GM21423 (cell line): ENCODE data around the gene ZBTB47.

Experiments
- ATAC-seq: cut with Tn5 transposase; IDR thresholded peaks from one replicate; pipeline ENCODE4 v1.9.1; 2021; ENCODE audit warnings: mild to moderate bottlenecking, moderate library complexity; ENCODE audit not compliant: unreplicated experiment

The ZBTB47 gene

DNA sequence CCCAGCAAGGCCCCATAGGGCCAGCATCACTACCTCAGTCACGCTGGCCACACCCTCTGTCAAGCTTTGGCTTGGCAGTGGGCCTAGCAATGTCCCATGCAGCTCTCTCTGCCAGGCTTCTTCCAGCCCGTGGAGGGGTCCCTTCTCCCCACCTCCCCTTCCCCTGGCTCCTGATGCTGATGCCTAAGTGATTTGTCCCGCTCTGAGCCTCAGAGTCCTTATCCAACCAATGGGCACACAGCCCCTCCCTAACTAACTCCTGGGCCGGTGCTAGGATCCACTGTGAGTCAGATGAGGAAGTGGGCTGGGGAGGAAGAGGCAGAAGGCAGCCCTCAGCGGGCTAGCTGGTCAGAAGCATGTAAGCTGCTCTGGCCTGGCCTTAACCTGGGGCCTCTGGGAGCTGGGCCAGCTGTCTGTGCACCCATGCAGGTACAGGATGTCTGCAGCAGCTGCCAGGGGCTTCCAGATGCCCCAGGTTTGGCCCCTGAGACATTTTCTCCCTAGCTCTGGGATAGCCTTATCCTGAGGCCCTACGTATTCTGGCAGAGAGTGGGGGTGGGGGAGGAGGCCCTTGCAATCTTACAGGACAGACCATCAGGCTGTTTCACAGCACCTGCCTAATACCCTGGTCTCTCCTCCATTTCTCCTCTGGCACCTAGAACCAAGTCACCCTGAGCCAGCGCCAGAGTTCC lies 740 bp upstream of the ZBTB47 start:
- peak; percentile 80 for ATAC-seq

DNA sequence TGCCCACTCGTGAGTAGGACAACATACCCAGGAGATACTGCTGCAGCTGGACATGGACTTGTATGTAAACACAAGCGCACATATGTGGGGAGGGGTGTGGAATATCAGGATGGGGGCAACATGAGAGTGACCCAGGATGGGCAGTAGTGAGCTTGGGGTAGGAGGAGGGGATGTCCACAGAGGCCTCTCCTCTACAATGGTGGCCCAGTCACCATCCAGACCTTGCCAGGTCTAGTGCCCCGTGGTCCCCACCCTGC lies 266 bp upstream of the ZBTB47 start:
- no peak for ATAC-seq

DNA sequence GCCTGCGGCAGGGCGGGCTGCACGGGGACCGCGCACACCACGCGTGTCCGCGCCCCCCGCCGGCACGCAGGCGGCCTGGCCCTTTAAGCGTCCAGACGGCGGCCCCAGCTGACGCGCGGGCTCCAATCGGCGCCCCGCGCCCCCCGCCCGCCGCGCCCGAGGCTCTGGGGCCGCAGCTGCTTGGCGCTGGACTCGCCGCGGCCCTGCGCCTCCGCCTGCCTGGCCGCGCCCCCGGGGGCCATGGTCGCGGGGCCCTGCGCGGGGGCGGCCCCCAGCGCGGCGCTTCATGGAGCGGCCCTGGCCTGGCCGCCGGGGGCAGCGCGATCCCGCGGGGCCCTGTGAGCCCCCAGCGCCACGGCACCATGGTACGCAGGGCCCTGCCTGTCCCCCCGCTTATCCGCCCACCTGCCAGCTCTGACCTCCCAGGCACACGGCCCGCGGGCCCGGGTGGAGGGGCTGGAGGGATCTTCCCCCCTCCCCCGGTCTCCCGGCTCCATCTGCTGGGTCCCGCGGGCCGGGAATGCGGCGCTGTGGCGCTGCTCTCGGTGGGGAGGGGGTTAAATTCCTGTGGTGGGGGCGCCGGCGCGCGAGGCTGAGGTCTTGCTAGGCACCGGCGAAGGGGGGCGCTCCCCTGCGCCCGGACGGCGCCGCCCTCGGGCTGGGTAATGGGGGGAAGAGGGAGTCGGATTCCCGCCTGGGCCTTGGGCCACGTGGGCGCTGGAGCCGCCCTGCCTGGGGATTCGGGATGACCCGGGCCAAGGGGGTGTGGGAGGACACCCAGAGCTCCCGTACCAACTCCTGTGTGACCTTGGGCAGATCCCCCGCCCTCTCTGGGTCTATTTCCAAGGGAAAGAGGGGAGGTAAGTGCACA lies 1.1 kb downstream of the ZBTB47 start:
- ATAC-seq: peak; percentile 16

DNA sequence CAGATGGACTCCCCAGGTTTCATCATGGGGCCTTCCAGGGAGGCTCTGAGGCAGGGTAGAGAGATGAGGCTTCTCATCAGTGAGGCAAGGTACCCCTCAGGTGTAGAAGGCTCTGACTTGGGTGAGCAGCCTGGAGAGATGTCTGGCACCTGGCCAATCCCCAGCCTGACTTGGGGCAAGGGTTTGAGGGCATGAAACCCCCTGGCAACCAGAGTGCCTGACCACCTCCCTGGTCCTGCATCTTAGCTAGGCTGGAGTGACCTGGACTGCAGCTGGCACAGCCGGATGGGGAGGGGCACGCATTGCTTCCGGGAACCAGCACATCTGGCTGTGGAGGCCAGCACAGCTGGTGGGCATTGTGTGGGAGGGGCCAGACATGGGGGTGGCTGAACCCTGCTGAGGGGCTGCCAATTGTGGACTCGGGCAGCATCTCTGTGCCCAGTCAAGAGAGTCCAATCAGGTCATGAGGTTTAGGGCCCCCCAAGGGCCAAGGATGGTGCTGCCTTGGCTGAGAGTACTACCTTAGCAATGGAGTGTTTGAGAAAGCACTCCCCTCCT lies 1.9 kb downstream of the ZBTB47 start:
- no peak for ATAC-seq

DNA sequence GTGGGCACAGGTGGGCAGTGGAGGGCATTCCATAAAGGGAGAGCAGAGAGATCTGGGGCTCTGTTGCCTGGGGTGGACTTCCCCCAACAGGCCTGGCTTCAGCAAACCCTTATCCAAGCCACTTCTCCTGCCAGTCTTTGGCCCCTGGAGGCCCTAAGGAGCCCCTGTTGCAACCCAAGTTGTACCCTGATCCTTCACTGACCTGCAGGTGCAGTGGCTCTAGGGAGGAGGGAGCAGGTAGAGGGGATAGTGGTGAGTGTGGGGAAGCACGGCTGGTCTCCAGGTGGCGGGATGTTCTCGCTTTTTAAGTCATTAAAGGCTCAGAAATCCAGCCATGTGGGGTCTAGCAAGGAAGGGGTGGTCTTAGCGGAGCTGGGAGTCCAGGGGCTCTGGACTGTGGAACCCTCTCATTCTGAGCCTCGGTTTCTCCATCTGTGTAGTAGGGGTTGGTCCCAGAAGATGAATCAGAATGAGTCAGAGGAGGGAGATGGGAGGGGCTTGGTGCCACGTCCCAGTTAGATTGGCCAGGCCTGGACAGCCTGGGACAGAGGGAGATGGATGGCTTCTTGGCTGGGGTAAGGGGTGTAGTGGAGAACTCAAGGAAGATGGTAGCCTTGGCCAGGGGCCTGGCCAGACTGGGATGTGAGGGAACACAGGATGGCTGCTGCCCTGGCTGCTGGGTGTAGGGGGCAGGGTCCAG lies 2.6 kb downstream of the ZBTB47 start:
- ATAC-seq: no peak

DNA sequence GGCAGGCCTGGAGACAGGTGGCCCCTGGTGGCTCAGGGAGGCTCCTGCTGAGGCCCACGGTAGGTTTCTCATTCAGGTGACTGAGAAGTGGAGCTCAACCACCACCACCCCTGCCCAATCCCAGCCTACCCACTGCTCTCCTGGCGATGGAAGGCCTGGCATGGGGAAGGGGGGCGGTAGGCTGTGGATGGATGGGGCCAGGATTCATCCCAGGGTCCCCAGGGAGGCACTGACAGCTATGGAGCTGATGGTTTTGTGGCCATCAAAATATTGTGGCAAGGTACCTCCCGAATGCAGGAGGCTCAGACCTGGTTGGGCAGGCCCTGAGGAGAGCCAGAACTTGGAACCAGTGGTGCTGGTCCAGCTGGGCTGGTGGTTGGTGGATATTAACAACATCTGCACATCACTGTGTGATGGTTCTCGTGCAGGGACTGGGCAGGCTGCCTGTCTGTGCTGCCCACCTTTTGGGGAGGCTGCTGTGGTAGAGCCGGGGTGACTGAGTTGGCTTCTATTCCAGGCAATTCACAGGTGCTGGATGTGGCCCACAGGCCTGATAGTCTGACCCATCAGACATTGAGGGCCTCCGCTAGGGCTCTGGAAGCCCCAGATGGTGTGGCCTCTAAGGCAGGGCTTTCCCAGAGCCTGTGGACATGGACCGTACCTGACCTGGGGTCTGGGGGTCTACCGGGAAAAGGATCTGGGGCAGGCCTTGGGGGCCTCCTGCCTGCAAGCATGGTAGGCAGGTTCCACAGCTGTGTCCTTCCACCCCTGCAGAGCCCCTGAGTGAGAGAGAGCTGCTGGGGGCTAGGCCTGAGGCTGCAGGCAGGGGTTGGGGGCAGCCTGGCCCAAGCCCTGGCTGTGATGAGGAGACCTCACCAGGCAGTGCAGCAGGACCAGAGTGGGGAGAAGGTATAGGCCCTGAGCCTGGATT lies 3.4 kb downstream of the ZBTB47 start:
- no peak for ATAC-seq

DNA sequence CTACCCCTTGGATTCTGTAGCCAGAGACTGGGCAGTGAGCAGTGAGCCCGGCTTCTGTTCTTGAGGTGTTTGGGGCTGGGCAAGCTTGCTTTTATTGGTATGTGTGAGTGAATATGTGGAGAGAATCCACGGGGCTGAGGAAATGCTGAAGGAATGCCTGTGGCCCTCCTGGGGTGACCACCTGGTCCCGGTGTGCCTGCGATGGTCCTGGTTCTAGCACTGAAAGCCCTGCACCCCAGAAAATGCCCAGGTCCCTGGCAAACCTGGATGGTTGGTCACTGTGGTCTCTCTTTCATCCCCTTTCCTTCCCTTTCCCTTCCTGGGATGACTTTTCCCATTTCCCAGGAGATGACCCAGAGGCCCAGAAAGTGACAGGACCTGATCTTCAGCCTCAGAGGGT lies 4.2 kb downstream of the ZBTB47 start:
- ATAC-seq: no peak

DNA sequence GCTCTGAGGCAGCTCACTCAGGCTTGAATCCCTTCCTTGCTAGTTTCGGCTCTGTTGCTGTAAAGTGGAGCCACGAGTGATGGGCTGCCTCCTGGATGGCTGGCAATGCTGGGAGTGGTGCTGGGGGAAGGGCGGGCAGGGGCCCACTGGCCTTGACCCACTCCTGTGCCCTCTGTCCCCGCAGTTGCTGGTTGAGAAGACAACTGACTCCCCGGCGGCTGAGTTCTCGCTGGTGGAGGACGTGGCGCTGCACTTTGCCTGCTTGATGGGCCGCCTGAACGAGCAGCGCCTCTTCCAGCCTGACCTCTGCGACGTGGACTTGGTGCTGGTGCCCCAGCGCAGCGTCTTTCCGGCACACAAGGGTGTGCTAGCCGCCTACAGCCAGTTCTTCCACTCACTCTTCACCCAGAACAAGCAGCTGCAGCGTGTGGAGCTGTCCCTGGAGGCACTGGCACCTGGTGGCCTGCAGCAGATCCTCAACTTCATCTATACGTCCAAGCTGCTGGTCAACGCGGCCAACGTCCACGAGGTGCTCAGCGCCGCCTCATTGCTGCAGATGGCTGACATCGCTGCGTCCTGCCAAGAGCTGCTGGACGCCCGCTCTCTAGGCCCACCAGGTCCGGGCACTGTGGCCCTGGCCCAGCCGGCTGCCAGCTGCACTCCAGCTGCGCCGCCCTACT lies 4.7 kb downstream of the ZBTB47 start:
- no peak for ATAC-seq

DNA sequence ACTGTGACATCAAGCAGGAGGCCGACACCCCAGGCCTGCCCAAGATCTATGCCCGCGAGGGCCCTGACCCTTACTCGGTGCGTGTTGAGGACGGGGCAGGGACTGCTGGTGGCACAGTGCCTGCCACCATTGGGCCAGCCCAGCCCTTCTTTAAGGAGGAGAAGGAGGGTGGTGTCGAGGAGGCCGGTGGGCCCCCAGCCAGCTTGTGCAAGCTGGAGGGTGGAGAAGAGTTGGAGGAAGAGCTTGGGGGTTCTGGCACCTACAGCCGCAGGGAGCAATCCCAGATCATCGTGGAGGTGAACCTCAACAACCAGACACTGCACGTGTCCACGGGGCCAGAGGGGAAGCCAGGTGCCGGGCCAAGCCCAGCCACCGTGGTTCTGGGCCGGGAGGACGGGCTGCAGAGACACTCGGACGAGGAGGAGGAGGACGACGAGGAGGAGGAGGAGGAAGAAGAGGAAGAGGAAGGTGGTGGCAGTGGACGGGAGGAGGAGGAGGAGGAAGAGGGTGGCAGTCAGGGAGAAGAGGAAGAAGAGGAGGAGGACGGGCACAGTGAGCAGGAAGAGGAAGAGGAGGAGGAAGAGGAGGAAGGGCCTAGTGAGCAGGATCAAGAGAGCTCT lies 5.4 kb downstream of the ZBTB47 start:
- no peak for ATAC-seq

DNA sequence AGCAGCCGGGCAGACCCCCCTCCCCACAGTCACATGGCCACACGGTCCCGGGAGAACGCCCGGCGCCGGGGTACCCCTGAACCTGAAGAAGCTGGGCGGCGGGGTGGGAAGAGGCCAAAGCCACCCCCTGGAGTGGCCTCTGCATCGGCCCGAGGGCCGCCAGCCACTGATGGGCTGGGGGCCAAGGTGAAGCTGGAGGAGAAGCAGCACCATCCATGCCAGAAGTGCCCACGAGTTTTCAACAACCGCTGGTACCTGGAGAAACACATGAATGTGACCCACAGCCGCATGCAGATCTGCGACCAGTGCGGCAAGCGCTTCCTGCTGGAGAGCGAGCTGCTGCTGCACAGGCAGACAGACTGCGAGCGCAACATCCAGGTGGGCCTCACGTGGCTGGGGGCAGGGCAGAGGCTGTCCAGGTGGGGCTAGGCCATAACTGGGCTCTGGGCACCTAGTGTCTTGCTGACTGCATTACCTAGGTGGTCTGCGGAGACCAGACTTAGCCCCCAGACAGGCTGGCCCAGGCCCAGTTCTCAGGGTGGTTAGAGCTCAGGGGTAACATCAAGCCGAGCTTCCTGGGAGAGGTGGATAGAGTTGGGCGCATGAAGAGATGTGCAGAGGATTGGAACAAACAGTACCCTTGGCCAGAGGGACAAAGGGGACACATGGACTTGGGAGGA lies 6.1 kb downstream of the ZBTB47 start:
- no peak for ATAC-seq

DNA sequence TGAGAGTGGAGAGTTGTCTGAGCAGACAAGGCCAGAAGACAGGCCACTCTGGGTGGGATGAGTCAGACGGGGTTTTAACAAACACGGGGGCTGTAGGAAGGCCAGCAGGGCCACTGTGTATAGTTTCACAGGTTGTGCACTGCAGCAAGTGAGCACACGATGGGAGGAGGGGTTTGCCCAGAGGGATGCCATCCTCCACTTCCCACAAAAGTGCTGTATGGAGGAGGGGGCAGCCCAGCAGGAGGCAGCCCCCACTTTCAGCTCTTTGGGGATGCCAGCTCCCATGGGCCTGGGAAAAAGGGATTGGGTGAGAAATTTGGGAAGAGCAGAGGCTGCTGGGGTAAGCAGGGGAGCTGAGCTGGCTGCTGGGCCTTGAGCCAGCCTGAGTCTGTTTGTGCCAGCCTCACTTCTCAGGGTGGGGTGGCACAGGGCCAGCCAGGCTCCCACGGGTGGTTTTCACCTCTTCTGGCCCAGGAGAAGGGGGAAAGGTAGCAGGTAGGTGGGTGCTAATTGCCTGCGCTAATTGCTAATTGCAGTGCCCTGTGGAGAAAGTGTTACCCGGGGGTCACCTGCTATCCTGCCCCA lies 6.7 kb downstream of the ZBTB47 start:
- ATAC-seq: no peak

DNA sequence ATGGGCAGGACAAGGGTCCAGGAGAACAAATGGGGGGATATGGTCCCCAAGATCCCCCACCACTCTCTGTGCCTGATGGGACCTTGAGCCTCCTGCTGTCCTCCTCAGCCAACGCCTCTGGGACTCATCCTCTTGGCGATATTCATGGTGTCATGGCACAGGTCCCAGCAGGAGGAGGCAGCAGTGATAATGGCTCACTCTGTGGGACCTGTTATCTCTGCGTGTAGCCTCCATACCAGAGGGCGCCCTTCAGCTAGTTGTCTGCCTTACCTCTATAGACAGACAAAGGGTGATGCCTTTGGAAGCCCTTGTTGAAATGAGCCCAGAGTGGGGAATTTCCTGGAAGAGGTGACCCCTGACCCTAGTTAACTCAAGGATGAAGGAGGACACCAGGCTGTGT lies 7.4 kb downstream of the ZBTB47 start:
- ATAC-seq: no peak

DNA sequence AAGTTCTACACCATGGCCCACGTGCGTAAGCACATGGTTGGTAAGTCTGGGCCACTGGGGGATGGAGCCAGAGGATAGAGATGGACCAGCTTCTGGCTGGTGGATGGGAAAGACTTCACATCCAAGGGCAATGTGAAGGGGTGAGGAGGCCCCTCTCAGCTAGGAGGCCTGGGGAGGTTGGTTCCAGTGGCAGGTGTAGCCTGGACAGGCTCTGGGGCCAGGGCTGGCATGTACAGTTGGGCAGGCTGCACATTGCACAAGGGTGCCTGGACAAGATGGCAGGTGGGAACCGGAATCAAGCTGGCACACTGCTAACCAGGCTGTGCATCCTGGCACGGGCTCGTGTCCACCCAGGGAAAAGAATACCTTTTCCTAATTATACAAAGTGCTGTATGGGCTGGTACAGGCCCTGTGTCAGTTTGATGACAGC lies 8.1 kb downstream of the ZBTB47 start:
- ATAC-seq: no peak

DNA sequence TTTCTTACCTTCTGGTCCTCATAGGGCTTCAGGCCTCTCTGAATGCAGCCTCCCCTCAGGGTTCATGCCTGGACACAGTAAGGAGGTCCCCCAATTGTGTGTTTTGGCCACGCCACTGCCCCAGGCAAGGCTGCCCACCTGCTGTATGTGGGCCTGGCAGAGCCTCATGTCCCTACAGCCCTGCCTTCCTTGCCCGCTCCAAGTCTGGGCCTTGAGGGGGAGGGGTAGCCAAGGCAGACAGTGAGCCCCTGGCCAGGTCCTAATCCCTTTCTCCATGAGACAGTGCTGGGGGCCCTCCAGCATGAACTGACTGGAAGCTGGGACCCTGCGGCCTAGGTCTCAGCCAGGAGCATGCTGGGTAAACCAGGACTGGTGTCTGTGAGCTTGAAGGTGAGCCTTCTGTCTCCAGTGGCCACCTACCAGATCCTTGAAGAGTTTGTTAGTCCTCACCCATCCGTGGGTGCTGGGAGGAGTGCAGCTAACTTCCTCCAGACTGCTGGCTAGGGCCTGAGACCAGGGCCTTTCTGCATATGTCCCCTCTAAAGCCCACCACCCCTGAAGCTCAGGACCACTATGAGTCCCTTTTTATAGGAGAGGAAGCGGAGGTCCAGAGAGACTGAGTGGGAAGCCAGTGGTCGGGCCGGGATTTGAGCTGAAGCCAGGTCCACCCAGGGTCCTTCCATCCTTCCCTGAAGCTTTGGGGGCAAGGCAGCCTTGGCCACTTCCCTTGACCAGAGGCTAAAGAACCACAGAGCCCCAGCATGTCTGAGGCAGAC lies 8.7 kb downstream of the ZBTB47 start:
- ATAC-seq: no peak

DNA sequence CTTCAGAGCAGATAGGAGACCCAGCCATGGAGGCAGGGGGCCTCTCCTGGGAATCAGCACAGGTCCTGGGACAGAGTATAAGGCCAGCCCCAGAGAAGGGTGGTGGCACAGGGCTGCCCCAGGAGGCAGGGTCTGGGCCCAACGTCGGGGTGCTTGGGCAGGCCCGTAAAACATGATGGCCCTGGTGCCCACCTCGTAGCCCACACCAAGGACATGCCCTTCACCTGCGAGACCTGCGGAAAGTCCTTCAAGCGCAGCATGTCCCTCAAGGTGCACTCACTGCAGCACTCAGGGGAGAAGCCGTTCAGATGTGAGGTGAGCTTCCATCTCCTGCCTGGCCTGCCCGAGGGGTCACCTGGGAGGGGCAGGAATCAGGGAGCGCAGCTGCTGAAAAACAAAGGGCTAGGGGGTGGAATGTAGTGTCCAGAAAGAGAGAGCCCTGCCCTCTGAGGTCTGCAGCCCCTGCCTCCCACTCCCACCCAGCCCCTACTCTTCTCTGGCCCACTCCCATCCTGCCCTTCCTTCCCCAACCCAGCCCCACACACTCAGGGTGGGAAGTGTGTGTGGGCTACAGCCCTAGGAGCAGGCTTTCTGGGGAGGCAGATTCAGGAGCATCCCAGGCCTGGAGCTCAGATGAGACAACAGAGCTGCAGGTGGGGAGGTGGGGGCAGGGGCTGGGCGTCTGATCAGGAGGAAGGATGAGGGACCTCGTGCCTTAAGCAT lies 9.5 kb downstream of the ZBTB47 start:
- no peak for ATAC-seq

DNA sequence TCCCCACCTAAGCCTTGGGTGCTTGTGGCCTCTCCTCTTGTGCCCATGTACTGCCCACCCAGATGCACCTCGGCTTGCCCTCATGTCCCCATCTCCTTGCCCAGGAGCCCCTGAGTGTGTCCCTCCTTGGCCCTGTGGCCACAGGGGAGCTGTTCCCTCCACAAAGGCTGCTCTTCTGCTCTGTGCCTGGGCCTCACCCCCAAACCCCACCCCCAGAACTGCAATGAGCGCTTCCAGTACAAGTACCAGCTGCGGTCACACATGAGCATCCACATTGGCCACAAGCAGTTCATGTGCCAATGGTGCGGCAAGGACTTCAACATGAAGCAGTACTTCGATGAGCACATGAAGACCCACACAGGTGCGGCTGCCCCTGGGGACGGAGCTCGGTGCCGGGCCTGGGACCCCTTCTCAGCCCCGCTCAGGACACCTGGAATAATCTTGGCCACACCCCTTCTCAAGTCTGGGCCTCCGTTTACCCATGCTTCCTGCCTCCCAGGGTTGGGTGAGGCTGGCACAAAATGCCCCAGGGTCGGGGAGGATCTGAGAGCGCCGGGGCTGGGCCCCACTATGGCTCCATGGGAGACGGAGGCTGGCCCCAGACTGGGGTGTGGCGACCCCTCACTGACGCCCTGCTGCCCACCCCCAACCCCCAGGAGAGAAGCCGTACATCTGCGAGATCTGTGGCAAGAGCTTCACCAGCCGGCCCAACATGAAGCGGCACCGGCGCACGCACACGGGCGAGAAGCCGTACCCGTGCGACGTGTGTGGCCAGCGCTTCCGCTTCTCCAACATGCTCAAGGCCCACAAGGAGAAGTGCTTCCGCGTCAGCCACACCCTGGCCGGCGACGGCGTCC lies 10.3 kb downstream of the ZBTB47 start:
- peak; percentile 43 for ATAC-seq
